ENCODE results near the gene GPR83.

GPR83 gene

DNA sequence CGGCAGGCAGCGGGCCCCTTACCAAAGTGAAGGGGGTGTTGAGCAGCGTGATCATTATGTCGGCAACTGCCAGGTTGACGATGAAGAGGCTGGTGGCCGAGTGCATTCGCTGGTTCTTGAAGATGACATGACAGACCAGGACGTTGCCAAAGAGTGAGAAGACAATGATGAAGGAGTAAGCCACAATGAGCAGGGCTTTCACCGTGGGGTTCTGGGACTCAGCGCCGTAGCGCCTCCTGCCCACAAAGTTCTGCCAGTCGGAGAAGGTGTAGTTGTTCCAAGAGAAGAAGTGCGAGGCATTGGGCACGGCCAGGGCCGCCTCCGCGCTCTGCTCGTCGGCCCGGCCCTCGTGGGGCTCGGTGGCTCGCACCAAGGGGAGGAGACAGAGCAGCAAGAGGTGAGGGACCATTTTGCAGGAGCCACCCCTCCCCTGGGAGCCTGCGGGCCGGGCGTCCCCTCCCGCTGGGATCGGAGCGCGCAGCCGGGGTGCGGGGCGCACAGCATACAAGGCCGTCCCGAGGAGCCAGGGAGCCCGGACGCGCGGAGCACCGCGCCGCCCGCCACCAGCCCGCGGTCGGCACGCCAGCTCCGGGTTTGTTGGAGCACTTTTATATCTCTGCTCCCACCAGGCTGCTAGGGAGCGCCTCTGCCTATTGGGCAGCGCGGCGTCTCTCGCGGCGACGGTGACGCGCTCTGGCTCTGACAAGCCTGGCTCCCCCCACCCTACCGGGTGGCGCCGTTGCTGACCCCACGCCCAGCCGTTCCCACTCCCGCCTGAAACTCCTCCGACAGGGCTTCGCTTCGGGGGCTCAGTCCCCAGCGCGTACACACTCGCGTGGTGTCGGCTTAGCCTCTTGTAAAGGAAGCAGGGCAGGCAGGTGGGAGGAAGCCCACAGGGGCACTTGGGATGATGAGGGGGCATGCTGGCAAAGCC, at the start of gene GPR83:
Gene GPR83 (minus strand): TSS at position 581 of the 934 bp plus-strand sequence. CDS start 172 bp downstream, at position 409.
- Histone ChIP-seq H3K27ac (no peak within 1 kb of the TSS), H3K36me3 (replicated peaks) (no peaks in the 10 kb centered on the region), H3K4me3 (ENCODE audit: low read depth, low read length) (peak within 1 kb of the TSS; percentile 50), H3K27me3 (replicated peaks) (peaks cover 15% of the 10 kb centered on the region)
- in situ Hi-C loops (cut with HindIII; ENCODE audit: low pct_ligation_motif_present, low sequenced_read_pairs): no loop called here
- DNase-seq: peak; percentile 11
- TF ChIP-seq, protein P1, sequence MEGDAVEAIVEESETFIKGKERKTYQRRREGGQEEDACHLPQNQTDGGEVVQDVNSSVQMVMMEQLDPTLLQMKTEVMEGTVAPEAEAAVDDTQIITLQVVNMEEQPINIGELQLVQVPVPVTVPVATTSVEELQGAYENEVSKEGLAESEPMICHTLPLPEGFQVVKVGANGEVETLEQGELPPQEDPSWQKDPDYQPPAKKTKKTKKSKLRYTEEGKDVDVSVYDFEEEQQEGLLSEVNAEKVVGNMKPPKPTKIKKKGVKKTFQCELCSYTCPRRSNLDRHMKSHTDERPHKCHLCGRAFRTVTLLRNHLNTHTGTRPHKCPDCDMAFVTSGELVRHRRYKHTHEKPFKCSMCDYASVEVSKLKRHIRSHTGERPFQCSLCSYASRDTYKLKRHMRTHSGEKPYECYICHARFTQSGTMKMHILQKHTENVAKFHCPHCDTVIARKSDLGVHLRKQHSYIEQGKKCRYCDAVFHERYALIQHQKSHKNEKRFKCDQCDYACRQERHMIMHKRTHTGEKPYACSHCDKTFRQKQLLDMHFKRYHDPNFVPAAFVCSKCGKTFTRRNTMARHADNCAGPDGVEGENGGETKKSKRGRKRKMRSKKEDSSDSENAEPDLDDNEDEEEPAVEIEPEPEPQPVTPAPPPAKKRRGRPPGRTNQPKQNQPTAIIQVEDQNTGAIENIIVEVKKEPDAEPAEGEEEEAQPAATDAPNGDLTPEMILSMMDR (IDR thresholded peaks at IDR 0.05; ENCODE audit: low read depth, low read length, missing control alignments): no peak

DNA sequence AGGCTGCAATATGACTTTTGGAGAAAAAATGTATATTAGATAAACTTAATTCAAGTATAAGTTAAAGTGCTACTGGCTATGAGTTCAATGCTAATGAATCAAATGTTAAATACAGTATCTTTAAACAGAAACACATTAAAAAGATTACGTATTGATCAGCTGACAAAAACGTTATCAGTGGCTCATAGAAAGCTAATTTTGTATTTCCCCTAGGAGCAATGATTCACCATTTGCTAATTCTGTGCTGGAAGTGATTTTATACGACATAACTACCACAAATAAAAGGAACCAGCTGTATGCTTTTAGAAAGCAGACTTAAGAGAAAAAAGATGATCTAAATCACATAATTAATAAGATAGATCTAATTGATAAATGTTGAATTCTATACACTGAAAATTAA, 48.8 kb upstream of the GPR83 start:
- Histone ChIP-seq H3K36me3 (replicated peaks) (no peaks in the 10 kb centered on the region), H3K4me3 (ENCODE audit: low read depth, low read length) (no peak overlapping the region), H3K27ac (no peak overlapping the region), H3K27me3 (replicated peaks) (no peaks in the 10 kb centered on the region)
- TF ChIP-seq, protein P1 (IDR thresholded peaks at IDR 0.05; ENCODE audit: low read depth, low read length, missing control alignments): no peak
- DNase-seq: no peak
- in situ Hi-C loops (cut with HindIII; ENCODE audit: low pct_ligation_motif_present, low sequenced_read_pairs): no loop called here

DNA sequence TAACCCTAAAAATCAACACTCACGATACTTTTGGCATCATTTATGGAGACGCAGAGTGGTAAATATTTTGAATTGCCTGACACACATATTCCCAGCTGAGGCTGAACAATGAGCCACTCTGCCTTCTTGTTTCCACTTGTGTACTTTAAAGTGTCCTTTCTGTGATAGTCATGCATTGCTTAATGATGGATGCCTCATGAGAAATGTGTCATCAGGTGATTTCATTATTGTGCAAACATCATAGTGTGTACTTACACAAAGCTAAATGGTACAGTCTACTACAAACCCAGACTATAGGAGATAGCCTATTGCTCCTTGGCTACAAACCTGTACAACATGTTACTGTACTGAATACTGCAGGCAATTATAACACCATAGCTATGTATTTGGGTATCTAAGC, 48.2 kb upstream of the GPR83 start:
- H3K4me3 ChIP-seq (ENCODE audit: low read depth, low read length): no peak overlapping the region
- no peaks in the 10 kb centered on the region for H3K36me3 ChIP-seq (replicated peaks)
- in situ Hi-C loops (cut with HindIII; ENCODE audit: low pct_ligation_motif_present, low sequenced_read_pairs): loop anchor here (25.0 kb wide), 1 partner anchor 537 kb away; no protein-coding TSS in a partner anchor
- peak; percentile 55 for DNase-seq
- TF ChIP-seq, protein P1 (IDR thresholded peaks at IDR 0.05; ENCODE audit: low read depth, low read length, missing control alignments): no peak
- H3K27me3 ChIP-seq (replicated peaks): no peaks in the 10 kb centered on the region
- H3K27ac ChIP-seq: no peak overlapping the region

DNA sequence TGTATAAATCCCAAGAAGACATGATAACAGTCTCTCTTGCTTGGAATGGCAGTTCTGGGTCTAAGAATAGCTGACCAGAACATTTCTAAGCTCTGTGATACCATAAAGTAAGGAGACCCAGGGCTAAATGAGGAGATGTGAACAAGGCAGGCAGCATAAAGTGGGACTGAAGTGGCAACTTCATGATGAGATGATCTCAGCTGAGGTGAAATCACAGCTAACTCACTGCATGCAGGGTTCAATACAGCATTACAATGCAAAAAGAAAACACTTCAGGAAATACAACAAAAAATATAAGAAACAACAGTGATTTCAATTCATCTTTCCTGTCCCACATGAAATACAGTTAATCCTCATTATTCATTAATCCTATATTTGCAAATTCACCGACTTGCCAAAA, 47.8 kb upstream of the GPR83 start:
- Histone ChIP-seq H3K27ac (no peak overlapping the region), H3K4me3 (ENCODE audit: low read depth, low read length) (no peak overlapping the region), H3K36me3 (replicated peaks) (no peaks in the 10 kb centered on the region), H3K27me3 (replicated peaks) (no peaks in the 10 kb centered on the region)
- no peak for DNase-seq
- TF ChIP-seq, protein P1 (IDR thresholded peaks at IDR 0.05; ENCODE audit: low read depth, low read length, missing control alignments): no peak
- in situ Hi-C loops (cut with HindIII; ENCODE audit: low pct_ligation_motif_present, low sequenced_read_pairs): loop anchor here (25.0 kb wide), 1 partner anchor 537 kb away; no protein-coding TSS in a partner anchor

DNA sequence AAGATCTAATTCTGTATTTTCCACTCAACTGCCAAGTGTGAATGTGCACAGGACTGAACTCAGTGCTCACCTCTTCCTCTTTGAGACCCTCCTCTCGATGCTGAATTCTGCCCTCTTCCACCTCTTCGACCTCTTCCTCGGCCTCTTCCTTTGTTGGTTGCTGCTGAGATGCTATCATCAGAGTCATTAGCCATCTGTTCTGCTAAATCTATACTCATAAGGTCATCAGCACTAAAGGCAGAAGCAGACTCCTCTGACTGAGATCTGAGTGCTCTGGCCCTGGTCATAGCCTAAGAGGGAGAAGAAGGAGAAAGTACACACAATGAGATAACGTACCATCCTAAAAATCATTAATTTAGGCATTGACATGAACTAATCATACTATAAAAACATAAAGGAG, 45.9 kb upstream of the GPR83 start:
- no peak overlapping the region for H3K4me3 ChIP-seq (ENCODE audit: low read depth, low read length)
- H3K36me3 ChIP-seq (replicated peaks): no peaks in the 10 kb centered on the region
- in situ Hi-C loops (cut with HindIII; ENCODE audit: low pct_ligation_motif_present, low sequenced_read_pairs): loop anchor here (25.0 kb wide), 1 partner anchor 535 kb away; no protein-coding TSS in a partner anchor
- TF ChIP-seq, protein P1 (IDR thresholded peaks at IDR 0.05; ENCODE audit: low read depth, low read length, missing control alignments): no peak
- no peak overlapping the region for H3K27ac ChIP-seq
- no peaks in the 10 kb centered on the region for H3K27me3 ChIP-seq (replicated peaks)
- DNase-seq: no peak
